Measurements from ENCODE around the gene MYORG.

The MYORG gene
- 1.3 to 5.0 reads per million in 2 experiments for total RNA-seq

DNA sequence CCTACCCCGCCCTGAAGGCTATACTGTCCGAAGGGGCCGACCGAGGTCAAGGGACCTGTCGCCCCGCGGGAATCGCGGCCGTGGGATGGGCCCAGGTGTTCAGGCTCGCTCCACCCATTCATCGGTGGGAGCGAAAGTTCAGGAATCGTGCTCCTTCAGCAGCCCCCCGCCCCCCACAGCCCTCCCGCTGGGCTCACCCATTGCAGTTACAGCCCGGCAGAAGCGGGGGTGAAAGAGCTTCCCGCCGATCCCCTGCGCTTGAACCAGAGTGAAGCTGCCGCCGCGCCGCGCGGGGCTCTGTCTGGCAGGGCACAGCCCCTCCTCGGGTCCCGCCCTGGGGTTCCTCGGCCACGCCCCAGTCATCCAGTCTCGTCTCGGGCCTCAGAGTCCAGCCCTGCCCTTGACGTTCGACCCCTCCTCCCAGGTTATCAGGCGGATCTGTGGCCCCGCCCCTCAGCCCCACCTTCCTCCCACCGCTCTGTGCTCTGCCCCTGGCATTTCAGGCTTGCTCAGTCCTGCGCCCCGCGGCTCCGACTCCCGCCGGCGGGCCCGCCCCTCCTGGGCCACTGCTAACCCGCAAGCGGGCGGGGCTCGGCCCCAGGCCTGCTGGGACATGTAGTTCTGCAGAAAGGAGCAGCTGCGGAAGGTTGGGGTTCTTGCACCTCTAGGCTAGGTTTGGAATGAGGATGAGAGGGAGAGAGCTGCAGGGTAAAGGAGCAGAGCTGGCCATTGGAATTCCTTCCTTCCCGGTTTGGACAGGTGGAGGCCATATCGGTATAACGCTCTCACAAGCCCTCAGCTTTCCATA lies at the start of gene MYORG:
TSS of gene MYORG (minus strand) at position 303 of the 808 bp plus-strand sequence. CDS start 3,955 bp downstream, outside the sequence.
- DNase-seq (ENCODE audit: low read depth), result peak; percentile 91

DNA sequence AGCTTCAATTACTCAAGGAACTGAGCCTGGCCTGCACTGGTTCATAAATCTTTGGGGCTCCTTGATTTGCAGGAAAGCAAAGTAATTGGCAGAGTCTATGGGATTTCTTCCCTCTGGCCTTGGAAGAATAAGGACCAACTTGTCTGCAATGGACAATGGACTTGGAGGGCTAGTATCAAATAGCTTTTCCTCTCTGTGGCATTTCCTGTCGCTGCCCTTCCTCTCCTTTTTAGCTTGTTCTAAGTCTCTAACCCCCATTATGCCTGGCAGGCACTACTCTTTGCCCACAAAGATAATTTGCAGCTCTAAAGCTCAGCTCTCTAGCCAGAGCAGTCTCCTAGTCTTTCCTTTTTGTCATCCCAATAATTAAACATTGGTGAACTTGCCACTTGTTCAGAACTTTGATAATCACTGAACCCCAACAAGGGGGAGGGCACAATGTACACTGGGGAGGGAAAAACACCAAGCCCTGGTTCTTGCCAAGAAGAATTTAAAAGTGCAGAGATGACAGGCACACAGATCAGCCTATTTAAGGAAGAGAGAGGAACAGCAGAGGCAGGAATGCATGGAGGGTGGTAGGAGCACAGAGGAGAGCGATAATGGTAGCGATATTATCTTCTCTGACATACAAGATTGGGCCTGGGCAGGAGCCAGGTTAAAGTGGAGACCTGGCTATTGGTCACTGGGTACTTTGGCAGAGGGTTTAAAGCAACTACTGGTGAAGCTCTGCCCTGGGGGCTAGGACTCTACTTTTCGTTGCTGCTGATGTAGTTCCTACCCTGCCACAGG lies 43.2 kb upstream of the MYORG start:
- no peak for DNase-seq (ENCODE audit: low read depth)

DNA sequence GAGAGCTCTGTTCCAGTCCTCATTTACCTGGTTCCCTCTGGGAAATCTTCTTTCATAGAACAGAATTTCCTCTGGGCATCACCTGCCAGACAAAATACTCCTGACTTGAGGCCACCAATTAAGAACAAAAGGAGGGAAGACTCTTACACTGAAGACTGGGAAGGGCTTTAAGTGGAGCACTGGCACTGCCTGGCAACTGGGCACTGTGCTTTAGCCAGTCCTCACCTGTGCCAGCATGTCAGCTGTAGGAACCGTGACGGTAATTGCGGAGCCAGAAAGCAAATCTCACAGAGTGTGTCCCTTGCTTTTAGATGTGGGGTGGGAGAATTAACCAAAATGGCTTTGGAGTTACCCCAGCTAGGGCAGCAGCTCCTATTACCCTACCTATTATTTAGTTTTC lies 41.0 kb upstream of the MYORG start:
- DNase-seq (ENCODE audit: low read depth), result no peak

DNA sequence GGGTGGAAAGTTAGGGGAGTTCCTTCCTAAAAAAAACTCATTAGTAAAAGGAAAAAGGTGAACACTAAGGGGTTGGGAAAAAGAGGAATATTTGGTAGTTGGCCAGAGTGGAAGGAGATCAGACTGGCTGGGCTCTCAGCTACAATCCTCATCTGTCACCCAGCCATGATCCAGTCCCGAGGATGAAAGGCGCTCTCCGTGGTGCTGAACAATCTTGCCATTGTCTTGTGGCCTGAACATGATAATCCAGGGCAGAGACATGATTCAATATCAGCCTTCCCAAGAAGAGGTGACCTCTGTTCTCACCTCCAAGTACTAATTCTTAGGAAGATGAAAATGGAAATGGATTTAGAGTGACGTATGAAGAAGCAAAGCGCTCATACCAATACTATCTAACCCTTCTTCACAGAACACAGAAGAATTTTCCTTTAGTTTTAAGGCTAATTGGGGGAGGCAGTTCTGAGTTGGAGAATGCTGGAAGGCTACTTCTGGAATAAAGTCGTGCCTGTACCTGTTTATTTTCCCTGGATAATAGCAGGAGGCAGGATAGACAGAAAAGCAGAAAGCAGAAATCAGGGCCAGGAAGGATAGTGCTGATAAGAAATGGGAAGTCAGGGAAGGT lies 36.6 kb upstream of the MYORG start:
- no peak for DNase-seq (ENCODE audit: low read depth)

DNA sequence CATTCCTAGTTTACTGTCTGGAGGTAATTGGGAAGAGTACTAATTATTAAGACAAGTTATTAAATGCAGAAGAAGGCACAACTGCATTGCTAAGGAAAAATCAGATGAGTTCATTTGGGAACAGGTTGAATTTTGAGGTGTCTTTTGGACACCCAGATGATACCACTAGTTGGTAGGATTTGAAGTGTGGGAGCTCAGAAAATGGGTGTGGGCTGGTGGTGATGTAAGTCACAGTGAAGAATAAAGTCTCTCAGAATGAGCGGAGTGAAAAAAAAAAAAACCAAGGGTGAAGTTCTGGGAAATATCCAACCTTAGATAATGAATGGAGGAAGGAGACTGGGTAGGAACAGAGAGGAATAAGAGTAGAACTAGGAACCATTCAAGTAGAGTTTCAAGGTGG lies 35.6 kb upstream of the MYORG start:
- no peak for DNase-seq (ENCODE audit: low read depth)

- no peak for DNase-seq (ENCODE audit: low read depth)
Observed at GRCh38 chr9:34409154-34409553, 32.5 kb upstream of the MYORG start.

- DNase-seq (ENCODE audit: low read depth), result no peak
Observed at GRCh38 chr9:34408173-34408572, 31.5 kb upstream of the MYORG start.

DNA sequence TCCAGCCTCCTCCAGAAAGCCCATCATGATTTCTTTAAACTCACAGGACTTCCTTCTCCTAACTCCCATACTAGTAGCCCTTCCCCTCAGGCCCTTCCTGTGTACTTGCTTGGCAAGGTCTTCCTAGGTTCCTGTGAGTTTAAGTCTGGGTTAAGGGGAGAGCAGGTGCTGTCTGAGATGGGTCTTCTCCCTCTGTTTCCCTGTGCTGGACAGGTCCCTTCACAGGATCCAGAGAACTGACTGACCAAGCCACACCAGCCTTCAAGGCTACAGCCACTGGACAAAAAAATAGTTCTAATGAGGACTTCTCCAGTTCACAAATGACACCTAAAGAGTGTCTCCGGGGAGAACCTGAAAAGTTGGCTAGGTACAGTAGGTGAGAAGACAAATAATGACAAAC lies 29.5 kb upstream of the MYORG start:
- DNase-seq (ENCODE audit: low read depth), result no peak

- DNase-seq (ENCODE audit: low read depth), result no peak
Observed at GRCh38 chr9:34405719-34406118, 29.0 kb upstream of the MYORG start.

DNA sequence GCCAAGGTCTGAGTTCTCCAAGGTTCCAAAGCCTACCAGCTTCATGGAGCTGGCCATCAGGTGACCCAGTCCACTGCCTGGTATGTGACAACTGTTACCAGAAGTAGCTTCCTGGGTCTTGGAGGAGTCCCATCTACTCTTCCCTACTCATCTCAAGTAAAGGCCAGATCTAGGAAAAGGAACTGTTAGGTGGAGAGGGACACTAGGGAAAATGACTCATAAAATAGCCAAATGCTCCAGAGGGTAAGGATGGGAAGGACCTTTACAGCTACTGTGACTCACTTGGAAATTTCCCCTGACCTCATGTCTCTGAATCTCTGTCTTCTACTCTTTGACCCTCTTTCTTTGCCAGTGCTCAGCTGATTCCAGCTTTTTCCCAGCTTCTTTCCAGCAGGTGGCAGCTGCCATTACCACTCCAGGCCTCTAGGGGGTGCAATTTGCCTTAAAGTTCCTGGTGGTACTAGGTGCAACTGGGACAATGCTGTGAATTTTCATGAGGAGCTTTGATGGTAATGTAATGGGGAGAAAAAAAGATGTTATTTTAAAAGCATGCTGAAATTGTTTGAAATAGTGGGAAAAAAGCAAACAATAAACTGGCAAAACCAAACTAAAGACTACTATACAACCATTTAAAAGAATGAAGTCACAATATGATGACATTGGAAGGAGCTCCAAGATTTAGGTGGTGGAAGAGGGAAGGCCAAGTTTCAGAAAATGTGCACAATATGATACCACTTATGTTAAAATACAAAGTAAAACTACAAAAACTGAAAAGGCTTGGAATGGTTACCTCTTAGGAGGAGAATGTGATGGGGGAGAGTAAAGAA lies 27.1 kb upstream of the MYORG start:
- DNase-seq (ENCODE audit: low read depth), result peak; percentile 48

DNA sequence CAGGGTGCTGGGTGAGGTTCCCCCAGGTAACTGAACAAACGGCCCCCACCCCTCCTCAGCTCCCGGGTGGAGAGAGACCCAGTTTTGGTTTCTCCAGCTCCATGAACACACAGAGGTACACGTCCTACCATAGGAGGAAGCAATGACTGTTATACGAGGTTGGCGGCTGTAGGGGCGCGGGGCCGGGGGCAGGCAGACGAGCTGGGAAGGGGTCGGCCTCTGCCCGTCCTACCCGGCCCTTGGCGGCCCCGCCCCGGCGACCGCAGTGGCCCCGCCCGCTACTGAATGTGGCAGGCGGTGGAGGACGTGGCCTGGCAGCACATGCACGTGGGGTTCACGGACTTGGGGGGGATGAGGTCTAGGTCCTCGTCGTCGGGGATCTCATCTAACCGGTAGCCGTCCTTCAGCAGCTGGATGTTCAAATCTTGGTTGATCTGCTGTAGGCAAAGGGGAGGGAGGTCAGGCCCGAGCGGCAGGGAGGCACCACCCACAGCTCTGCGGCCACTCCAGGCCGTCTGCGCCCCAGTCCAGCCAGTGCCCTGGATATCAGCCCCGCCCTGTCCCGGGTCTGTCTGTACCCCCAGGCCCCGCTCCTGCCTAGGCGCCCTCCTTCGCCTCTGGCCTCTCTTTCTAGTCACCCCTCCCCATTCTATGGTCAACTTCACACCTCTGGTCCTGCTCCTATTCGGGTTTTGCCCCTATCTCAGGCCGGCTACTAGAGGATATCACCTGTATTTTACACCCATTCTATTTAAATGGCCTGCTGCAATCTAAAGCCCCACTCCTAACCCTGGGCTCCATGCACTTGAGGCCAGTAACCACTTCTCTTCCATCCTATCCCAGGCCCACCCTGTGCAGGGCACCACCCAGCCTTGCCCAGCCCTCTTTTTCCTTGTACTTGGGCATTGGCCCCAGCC lies 24.2 kb upstream of the MYORG start:
- no peak for DNase-seq (ENCODE audit: low read depth)

- no peak for DNase-seq (ENCODE audit: low read depth)
Observed at GRCh38 chr9:34400275-34400674, 23.6 kb upstream of the MYORG start.

- no peak for DNase-seq (ENCODE audit: low read depth)
Observed at GRCh38 chr9:34399729-34400128, 23.0 kb upstream of the MYORG start.

GRCh38 chr9:34398875-34399274 lies 22.2 kb upstream of the MYORG start:
- DNase-seq (ENCODE audit: low read depth), result no peak

- DNase-seq (ENCODE audit: low read depth), result no peak
Observed at GRCh38 chr9:34396276-34397214, 19.8 kb upstream of the MYORG start.

DNA sequence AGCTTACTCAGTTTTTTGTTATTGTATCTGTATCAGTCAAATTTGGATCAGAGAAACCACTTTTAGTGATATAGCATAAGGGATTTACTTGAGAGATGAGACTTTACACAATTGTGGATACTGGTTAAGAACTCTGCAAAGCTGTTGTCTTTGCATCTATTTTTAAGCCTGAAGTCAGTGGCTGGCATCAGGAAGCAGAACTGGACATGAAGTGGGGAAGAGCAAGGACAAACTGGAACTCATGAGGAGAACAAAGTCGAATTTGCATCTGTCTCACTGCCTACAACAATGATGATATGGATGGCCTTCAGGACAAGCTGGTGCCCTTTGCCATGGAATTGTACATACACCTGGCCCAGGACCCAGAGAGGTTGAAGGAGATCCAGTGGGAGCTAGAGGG lies 15.8 kb upstream of the MYORG start:
- no peak for DNase-seq (ENCODE audit: low read depth)

GRCh38 chr9:34387239-34387638 lies 10.5 kb upstream of the MYORG start:
- no peak for DNase-seq (ENCODE audit: low read depth)

DNA sequence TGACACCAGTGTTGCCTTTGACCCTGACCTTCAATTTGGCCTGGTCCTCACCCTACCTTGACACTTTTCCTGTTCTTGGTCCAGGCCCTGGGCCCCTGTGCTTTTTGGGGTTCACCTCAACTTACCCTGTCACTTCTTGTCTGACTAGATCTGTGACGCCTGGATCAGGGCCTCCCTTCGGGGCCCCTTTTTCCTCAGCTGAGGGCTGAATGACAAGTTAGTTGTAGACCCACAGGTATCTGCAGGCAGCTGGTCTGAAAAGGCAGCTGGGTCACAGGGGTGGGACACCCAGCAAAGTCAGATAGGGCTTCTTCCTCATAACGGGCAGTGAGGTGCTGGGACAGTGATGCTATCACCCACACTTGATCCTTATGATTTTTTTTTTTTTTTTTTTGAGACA lies 10.0 kb upstream of the MYORG start:
- no peak for DNase-seq (ENCODE audit: low read depth)

DNA sequence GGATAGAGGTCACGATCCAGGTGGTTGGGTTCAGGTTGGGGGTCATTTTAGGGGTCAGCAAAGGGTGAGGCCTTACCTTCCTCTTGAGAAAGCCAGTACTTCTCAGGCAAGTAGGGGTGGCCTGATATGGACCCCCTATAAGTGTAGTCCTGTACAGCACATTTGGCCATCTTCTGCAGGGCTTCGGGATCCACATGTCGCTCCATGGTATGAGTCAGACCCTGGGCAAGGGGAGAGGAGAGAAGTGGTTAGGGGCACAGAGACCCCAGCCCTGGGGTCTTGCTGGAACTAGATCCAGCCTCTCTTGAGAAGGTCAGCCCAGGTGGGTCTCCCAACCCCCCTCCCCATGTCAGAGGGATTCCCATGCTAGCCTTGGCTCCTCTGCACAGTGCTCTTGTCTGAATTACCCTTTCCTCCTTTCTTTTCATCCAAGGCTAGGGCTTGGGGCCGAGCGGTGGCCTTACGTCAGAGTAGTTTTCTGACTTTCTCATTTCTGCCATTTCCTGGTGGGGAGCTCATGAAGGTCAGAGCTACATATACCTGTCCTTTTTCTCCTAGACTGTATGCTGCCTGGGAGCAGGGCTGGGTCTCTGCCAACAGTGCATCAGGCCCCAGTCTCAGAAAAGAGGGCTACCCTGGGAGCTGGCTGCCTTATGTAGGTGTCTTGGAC lies 9.0 kb upstream of the MYORG start:
- no peak for DNase-seq (ENCODE audit: low read depth)
